ENCODE data around the gene GIPC3.
A peak's percentile ranks its signal among the peaks of the same experiment; 100 is the strongest.
"Not testable (repeated sequence)": the region's sequence is repeated elsewhere in the genome, so short reads cannot be mapped to it uniquely, and the experiment has no call there.

GIPC3 gene

DNA sequence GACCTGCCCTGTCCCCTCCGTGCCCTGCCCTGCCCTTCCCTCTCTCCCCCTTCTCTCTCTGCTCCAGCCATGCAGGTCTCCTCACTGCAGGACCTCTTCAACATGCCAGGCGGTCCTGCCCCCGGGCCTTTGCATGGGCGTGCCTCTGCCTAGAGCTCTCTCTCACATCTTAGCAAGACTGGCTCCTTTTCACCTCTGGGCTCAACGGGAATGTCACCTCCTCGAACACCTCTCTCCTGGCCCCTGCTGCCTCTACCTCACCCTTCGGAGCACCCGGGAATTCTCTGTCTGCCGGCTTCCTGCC, 33.5 kb upstream of the GIPC3 start:
- no peak for DNase-seq

DNA sequence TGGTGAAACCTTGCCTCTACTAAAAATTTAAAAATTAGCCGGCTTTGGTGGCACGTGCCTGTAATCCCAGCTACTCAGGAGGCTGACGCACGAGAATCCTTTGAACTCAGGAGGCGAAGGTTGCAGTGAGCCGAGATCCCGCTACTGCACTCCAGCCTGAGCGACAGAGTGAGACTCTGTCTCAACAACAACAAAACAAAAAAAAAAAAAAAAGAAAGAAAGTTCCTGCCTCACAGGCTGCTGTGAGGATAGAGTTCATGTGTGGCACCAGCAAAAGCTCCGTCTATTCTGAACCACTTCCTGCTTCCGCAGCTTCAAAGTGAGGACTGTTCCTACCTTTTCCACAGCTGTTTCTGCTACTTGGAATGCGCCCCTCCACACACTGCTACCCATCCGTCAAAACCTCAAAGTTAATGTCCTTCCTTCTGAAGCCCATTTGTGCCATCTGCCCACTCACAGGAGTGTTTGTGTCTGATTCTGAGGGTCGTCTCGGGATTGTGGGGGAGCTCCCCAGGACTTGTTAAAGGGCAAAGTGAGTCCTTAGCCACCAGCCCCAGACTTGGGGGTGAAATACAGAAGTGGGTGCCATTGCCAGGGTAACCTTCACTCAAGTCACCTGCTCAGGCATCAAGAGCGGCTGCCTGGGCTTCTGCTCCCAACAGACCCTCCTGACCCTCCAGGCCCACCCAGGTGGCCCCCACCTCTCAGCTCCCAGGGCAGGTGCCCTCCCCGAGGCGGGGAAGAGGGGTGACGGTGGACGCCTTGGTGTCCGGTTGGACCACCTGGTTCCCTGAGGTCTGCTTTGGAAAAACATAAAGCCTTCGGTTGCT, 30.8 kb upstream of the GIPC3 start:
- DNase-seq: no peak

DNA sequence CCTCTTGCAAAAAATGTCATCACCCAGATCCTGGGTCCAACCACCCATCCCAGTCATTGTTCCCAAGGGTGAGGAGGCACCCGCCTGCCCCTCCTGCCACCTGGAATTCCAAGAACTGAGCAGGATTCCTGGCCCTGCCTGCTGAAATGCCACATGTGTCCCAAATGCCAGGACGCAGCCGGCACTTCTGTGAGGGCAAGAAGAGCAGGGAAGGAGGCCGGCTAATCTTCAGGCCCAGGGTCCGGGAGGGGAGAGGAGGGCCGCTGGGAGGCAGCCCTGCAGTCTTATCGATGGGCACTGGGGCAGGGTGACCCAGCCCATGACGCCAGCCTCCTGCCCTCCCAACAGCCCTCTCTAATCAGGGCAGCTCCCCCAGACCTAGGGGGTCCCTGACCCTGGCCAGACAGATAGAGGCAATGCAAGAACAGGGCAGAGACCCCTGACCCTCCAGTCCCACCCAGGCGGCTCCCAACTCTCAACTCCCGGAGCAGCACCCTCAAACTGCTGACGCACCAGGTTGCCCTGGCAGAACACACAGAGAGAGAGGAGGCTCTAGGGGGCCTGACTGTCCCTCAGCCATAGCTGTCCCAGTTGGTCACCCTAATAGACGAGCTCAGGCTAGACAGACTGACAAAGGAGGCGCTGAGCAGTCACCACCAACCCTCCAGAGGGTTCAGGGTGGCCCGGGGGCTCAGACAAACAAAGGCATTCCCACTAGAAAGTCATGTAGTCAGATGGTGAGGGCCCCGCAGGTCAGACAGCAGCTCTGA, 29.4 kb upstream of the GIPC3 start:
- no peak for DNase-seq

GRCh38 chr19:3556423-3556977, 28.8 kb upstream of the GIPC3 start:
- no peak for DNase-seq

DNA sequence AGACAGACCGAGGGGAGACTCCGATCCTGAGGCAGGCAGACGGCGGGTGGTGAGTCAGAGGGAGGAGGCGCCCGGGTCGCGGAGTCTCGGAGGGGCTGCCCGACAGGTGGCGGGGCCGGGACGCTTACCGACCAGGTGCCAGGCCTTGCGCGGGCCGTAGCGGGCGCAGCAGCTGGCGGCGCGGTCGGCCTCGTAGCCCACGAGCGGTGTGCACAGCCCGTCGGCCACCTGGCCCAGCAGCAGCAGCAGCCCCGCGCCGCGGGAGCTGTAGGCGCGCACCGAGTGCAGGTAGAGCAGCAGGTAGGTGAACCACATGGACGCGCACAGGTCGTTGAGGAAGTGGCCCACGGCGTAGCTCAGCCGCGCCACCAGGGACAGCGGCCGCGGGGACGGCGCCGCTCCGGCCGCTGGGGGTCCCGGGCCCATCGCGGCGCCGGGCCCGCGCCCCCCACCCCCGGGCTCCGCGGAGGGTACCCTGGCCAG, 28.3 kb upstream of the GIPC3 start:
- DNase-seq: peak; percentile 72

DNA sequence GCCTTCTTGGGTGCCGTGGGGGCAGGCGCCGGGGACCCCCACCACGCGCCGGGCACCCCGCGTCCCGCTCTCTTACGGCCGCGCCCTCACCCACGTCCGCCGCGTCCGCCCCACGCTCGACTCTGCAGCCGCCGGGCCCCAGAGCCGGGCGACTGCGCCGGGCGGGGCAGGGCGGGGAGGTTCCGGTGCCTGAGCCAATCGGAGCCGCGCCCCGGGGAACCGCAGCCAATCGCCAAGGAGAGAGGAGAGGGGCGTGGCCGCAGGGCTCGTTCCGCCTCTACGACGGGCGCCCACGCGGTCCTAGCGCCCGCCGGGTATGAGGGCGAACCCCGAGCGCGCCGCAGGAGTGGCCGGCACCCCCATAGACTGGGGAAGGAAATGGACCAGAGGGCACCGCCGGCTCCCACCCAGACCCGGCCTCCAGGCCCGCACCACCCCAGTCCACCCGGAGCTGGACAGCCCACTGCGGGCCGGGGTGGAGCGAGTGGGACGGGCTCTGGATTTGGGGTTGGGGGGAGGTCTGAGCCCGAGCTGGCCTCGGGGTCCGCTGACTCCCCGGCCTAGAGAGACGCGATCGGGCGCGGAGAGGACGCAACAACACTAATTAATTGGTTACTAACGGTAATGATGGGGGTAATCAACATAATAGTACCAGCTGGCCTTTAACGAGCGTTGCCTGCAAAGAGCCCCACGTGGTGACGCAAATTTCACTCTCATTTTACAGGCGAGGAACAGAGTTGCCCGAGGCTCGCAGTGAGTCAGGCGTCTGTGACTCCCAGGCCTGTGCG, 27.6 kb upstream of the GIPC3 start, which contains the start of gene MFSD12:
TSS of gene MFSD12 (minus strand) at position 126 of the 788 bp plus-strand sequence. CDS start 183 bp downstream, outside the sequence.
- peak; percentile 95 for DNase-seq

DNA sequence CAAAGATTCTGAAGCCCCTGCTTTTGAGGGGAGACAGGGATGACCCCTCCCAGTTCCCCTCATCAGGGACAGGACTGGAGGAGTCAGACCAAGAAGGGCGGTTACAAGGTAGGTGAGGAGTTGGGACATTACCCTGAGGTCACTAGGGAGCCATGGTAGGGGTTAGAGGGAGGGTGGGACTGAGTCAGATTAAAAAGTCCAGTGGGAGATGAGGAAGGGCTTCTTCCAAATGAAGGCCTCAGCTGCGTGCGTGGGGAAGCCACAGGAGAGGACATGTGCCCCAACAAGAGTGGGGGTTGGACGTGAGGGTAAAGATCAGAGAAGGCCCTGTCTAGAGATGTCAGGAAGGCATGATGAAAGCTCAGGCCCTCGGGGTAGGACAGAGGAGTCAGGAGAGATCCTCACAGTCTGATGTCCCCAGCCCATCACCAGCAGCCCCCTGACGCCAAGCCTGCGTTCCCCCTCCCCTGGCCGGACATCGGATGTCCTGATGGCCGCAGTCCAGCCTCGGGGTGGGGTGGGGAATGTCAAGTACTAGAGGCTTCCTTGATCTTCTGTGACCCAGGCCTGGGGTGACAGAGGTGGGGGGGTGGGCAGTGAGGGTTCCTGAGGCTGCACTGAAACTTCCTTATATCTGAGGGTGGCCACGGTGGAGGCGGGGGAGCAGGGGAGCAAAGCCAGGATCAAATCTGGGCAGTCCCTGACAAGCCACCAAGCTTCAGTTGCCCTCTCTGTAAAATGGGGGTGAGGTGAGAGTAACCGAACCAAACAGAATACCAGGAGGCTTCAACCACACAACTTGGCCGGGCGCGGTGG, 21.4 kb upstream of the GIPC3 start:
- DNase-seq: no peak

DNA sequence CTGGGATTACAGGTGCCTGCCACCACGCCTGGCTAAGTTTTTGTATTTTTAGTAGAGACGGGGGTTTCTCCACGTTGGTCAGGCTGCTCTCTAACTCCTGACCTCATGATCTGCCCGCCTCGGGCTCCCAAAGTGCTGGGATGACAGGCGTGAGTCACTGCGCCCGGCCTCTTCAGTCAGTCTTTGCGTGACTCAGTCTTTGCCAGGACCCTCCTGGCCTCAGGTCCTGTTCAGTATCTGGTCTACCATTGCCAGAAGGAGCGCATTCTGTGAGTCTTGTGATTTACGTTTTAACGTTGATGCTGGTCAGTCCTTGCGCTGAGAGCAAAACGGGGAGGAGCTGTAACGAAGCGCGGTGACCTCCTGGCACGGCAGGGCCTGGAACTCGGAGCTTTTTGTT, 20.1 kb upstream of the GIPC3 start:
- no peak for DNase-seq

GRCh38 chr19:3570042-3570441, 15.2 kb upstream of the GIPC3 start:
- DNase-seq: not testable (repeated sequence)

- DNase-seq: no peak
These were observed 14.7 kb upstream of the GIPC3 start for GRCh38 chr19:3570606-3571011.

DNA sequence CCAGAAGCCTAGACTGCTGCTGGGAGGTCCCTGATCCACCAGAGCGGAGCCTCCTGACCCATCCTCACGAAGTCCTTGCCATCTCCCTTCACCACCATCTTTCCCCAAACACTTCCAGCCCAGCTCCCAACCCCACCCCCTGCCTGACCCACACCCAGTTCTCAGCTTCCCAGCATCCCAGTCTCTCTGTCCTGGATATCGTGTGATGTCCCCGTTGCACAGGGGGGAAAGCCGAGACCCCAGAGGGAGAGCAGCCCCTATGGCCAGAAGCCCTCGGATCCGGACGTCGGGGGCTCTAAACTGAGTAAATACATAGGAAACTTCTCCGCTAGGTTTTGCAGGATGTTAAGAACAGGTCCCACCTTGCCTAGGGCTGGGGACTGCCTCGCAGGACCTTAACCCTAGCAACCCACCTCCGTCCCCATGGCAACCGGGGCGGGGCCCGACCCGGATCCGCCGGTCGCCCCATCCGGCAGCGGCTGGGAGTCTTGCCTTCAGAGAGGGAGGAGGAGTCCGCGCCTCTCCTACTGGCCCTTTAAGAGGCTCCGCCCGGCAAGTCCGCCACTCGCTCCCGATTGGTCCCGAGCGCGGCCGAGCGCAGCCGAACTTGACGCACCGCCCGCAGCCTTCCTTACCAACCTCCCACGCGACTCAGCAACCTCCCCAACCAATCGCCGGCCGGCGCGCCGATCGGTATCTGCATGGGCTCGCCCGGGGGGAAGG, 13.0 kb upstream of the GIPC3 start:
- peak; percentile 99 for DNase-seq

DNA sequence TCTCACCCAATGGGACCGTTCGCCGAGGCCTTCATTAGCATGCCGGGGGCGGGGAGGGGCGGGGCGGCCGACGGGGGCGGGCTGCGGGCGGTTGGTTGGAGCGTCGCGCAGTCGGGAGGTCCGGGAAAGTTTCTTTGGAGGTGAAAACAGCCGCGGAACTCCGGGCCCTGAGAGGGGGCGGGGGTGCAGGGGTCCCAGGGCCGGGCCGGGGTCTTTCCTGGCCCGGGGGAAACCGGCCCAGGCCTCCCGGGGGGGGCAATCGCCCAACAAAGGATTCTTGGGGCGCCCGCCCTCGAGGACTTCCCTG, 12.5 kb upstream of the GIPC3 start, which contains the start of gene HMG20B:
TSS of gene HMG20B (plus strand) at position 90 of the 307 bp plus-strand sequence. CDS start 366 bp downstream, outside the sequence.
- no peak for DNase-seq

GRCh38 chr19:3573162-3573857, 12.0 kb upstream of the GIPC3 start:
- DNase-seq: peak; percentile 49

DNA sequence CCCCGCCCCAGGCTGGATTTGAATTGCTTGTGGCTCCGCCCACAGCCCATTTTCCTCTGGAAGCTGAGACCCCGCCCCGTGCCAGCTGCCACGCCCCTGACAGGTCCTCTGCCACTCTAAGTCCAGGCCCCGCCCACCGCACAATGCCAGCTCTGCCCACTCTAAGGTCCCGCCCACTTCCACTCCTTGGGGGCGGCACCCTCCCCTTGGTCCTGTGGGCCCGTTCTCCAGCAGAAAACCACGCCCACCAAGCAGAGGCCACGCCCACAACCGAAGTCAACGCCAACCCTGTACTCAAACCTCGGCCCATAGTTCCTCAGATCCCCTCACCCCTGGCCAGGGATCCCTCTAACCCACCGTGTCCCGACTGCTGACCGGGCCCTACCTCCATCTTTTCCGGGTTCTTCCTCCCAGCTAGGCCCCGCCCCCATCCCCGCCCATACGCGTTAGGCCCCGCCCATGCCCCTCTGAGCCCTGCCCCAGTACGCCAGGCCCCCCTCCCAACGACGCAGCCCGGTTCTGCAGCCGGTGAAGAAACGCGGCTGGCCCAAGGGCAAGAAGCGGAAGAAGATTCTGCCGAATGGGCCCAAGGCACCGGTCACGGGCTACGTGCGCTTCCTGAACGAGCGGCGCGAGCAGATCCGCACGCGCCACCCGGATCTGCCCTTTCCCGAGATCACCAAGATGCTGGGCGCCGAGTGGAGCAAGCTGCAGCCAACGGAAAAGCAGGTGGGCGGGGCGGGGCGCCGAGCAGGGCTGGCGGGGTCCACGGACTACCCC, 11.2 kb upstream of the GIPC3 start:
- peak; percentile 92 for DNase-seq

- peak; percentile 64 for DNase-seq
These were observed 10.0 kb upstream of the GIPC3 start for GRCh38 chr19:3575260-3575741.

GRCh38 chr19:3575949-3576673, 9.2 kb upstream of the GIPC3 start:
- no peak for DNase-seq

- DNase-seq: no peak
These were observed 8.4 kb upstream of the GIPC3 start for GRCh38 chr19:3576696-3577443.

GRCh38 chr19:3577723-3578344, 7.4 kb upstream of the GIPC3 start:
- DNase-seq: no peak
